Ishikawa (cell line): ENCODE data around the gene PPT2.

Source experiments
- CEBPB ChIP-seq: IDR thresholded peaks from 2 replicates; pipeline ENCODE4 v1.6.1; 2012
- CREB1 ChIP-seq: IDR thresholded peaks from 2 replicates; pipeline ENCODE4 v1.6.1; 2012; ENCODE audit warnings: low read depth
- EGR1 ChIP-seq: IDR thresholded peaks from 2 replicates; pipeline ENCODE4 v1.6.1; 2012
- EP300 ChIP-seq: IDR thresholded peaks from 2 replicates; pipeline ENCODE4 v1.6.1; 2012; ENCODE audit warnings: borderline replicate concordance
- FOXM1 ChIP-seq: IDR thresholded peaks from 2 replicates; pipeline ENCODE4 v1.6.1; 2012; ENCODE audit warnings: low read depth, borderline replicate concordance
- MAX ChIP-seq: IDR thresholded peaks from 2 replicates; pipeline ENCODE4 v1.6.1; 2012
- NFIC ChIP-seq: IDR thresholded peaks from 2 replicates; pipeline ENCODE4 v1.6.1; 2012
- RAD21 ChIP-seq: IDR thresholded peaks from 2 replicates; pipeline ENCODE4 v1.6.1; 2012; ENCODE audit warnings: low read depth
- REST ChIP-seq: IDR thresholded peaks from 2 replicates; pipeline ENCODE4 v1.6.1; 2012; ENCODE audit warnings: low read depth, mild to moderate bottlenecking
- TAF1 ChIP-seq: IDR thresholded peaks from 2 replicates; pipeline ENCODE4 v1.6.1; 2012; ENCODE audit warnings: low read depth, mild to moderate bottlenecking
- TCF12 ChIP-seq: IDR thresholded peaks from 2 replicates; pipeline ENCODE4 v1.6.1; 2012; ENCODE audit warnings: low read depth
- TEAD4 ChIP-seq: IDR thresholded peaks from 2 replicates; pipeline ENCODE4 v1.6.1; 2012
- USF1 ChIP-seq: IDR thresholded peaks from 2 replicates; pipeline ENCODE4 v1.6.1; 2012
- YY1 ChIP-seq: IDR thresholded peaks from 2 replicates; pipeline ENCODE4 v1.6.1; 2012; ENCODE audit warnings: low read depth
- ZBTB7A ChIP-seq: IDR thresholded peaks from 2 replicates; pipeline ENCODE4 v1.6.1; 2012; ENCODE audit warnings: low read depth

The PPT2 gene

DNA sequence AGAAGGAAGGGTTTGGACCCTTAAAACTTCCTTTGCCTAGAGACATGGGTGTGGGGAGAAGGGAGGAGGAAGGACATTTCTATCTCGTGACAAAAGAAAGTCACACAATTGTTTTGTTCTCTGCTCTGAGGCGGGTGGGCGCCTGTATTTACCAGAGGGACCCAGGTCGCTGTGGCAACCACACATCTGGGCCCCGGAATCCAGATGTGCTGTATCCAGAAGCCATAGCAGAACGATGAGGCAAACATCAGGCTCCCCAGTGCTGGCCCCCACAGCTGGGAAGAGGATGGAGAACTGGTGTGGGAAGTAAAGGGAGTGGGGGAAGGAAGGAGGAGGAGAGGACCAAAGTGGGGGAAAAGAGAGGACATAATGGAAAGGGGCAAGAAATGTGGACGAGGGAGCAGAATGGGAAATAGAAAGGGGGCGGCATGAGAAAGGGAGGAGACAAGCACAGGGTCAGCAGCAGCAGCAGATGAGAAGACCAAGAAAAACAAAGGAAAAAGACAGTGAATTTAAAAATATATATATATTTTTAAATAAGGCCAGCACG, 41.4 kb upstream of the PPT2 start:
- TF ChIP-seq EGR1 (no peak), TEAD4 (no peak), CREB1 (no peak), FOXM1 (no peak), REST (no peak), CEBPB (no peak), MAX (no peak), TAF1 (no peak), TCF12 (no peak), USF1 (no peak), EP300 (no peak), YY1 (no peak), NFIC (no peak), ZBTB7A (no peak)

DNA sequence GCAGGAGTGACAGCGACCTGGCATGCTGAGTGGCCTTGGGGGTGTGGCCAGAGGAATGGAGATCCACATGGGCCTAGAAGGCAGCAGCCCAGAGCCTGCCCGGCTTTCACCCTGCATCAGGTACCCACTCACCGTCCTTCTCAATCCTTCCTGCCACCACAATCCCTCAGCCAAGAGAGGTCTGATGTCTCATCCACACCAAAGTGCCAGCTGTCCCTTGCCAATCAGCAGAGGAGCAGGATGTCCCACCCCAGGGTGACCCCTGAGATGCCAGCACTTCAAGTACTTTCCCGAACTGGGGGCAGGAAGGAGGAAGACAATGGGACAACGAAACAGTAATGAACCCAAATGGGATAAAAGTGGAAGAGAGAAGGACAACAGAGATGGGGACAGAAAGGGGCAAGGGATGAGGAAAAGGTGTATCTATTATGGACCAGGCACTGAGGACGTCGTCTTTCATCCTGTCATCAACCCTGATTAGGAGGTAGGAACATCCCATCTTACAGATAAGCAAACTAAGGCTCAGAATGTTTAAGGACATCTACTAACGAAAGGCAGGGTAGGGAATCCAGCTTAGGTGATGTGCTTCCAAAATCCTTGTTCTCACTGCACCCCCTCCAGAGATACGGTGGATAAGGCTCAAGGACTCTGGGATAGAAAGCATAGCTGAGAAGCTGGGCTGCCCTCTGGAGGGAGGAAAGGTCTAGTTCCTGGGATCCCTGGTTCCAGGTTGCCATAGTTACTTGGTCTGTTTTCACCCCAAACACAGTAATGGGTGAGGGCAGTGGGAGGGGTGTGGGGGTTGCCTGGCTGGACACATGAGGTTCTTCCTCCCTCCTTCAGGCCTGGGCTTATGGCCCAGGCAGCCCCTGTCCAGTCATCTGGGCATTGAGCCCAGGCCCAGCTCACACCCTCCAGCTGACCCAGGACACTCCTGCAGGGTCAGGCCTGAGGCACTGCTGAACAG, 40.3 kb upstream of the PPT2 start:
- TF ChIP-seq FOXM1, result no peak

- TF ChIP-seq YY1, result no peak
- TF ChIP-seq EGR1, result no peak
- TF ChIP-seq EP300, result no peak
- no peak for TF ChIP-seq USF1
- TF ChIP-seq ZBTB7A, result no peak
- no peak for TF ChIP-seq CREB1
- TF ChIP-seq NFIC, result no peak
- TF ChIP-seq TEAD4, result no peak
- TF ChIP-seq RAD21, result no peak
- TF ChIP-seq TAF1, result no peak
These were observed 39.1 kb upstream of the PPT2 start for GRCh38 chr6:32114796-32115195.

GRCh38 chr6:32115623-32116022, 38.3 kb upstream of the PPT2 start:
- TF ChIP-seq EP300, result no peak
- TF ChIP-seq TEAD4, result no peak
- TF ChIP-seq FOXM1, result no peak
- no peak for TF ChIP-seq TAF1
- TF ChIP-seq ZBTB7A, result no peak
- no peak for TF ChIP-seq REST
- TF ChIP-seq CREB1, result no peak
- no peak for TF ChIP-seq EGR1
- no peak for TF ChIP-seq TCF12
- no peak for TF ChIP-seq USF1
- no peak for TF ChIP-seq CEBPB
- TF ChIP-seq RAD21, result no peak
- no peak for TF ChIP-seq MAX
- no peak for TF ChIP-seq YY1

GRCh38 chr6:32116674-32117073, 37.3 kb upstream of the PPT2 start:
- TF ChIP-seq MAX (no peak), CEBPB (no peak), TAF1 (no peak), REST (no peak), ZBTB7A (no peak), NFIC (no peak), YY1 (no peak), RAD21 (no peak), FOXM1 (no peak), EGR1 (no peak), USF1 (no peak), EP300 (no peak), CREB1 (no peak)
